Astrocyte of the spinal cord (primary cell): Measurements from ENCODE around the gene ISLR.

Source experiments
- DNase-seq: peaks from one replicate; pipeline ENCODE4 v3.0.0; 2011; ENCODE audit warnings: low read depth, low spot score
- H3K4me3 ChIP-seq: 2 replicates; pipeline ENCODE4 v1.5.1; 2011; ENCODE audit warnings: low read depth, mild to moderate bottlenecking, low read length, moderate library complexity
- in situ Hi-C: cut with HindIII; loops from 2 replicates; pipeline ENCODE4 v1.10.0; 2017; ENCODE audit warnings: low sequenced_read_pairs
- TF ChIP-seq, protein P1 (sequence below): IDR thresholded peaks from 2 replicates; pipeline ENCODE4 v1.5.1; 2012; ENCODE audit warnings: low read depth, mild to moderate bottlenecking, low read length, inconsistent platforms

The ISLR gene

DNA sequence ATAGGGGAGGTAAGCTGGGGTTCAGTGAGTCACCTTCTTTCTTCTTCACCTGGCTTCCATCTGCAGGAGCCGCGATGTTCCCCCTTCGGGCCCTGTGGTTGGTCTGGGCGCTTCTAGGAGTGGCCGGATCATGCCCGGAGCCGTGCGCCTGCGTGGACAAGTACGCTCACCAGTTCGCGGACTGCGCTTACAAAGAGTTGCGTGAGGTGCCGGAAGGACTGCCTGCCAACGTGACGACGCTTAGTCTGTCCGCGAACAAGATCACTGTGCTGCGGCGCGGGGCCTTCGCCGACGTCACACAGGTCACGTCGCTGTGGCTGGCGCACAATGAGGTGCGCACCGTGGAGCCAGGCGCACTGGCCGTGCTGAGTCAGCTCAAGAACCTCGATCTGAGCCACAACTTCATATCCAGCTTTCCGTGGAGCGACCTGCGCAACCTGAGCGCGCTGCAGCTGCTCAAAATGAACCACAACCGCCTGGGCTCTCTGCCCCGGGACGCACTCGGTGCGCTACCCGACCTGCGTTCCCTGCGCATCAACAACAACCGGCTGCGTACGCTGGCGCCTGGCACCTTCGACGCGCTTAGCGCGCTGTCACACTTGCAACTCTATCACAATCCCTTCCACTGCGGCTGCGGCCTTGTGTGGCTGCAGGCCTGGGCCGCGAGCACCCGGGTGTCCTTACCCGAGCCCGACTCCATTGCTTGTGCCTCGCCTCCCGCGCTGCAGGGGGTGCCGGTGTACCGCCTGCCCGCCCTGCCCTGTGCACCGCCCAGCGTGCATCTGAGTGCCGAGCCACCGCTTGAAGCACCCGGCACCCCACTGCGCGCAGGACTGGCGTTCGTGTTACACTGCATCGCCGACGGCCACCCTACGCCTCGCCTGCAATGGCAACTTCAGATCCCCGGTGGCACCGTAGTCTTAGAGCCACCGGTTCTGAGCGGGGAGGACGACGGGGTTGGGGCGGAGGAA lies 40.5 kb upstream of the ISLR start:
- TF ChIP-seq, protein P1, sequence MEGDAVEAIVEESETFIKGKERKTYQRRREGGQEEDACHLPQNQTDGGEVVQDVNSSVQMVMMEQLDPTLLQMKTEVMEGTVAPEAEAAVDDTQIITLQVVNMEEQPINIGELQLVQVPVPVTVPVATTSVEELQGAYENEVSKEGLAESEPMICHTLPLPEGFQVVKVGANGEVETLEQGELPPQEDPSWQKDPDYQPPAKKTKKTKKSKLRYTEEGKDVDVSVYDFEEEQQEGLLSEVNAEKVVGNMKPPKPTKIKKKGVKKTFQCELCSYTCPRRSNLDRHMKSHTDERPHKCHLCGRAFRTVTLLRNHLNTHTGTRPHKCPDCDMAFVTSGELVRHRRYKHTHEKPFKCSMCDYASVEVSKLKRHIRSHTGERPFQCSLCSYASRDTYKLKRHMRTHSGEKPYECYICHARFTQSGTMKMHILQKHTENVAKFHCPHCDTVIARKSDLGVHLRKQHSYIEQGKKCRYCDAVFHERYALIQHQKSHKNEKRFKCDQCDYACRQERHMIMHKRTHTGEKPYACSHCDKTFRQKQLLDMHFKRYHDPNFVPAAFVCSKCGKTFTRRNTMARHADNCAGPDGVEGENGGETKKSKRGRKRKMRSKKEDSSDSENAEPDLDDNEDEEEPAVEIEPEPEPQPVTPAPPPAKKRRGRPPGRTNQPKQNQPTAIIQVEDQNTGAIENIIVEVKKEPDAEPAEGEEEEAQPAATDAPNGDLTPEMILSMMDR: no peak
- H3K4me3 ChIP-seq: no peak overlapping the region
- DNase-seq: peak; percentile 32
- in situ Hi-C loops: no loop called here

DNA sequence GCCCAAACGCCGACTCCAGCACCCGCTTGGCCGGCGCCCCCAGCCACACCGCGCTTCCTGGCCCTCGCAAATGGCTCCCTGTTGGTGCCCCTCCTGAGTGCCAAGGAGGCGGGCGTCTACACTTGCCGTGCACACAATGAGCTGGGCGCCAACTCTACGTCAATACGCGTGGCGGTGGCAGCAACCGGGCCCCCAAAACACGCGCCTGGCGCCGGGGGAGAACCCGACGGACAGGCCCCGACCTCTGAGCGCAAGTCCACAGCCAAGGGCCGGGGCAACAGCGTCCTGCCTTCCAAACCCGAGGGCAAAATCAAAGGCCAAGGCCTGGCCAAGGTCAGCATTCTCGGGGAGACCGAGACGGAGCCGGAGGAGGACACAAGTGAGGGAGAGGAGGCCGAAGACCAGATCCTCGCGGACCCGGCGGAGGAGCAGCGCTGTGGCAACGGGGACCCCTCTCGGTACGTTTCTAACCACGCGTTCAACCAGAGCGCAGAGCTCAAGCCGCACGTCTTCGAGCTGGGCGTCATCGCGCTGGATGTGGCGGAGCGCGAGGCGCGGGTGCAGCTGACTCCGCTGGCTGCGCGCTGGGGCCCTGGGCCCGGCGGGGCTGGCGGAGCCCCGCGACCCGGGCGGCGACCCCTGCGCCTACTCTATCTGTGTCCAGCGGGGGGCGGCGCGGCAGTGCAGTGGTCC lies 39.7 kb upstream of the ISLR start:
- no peak overlapping the region for H3K4me3 ChIP-seq
- no peak for DNase-seq
- TF ChIP-seq, protein P1: no peak
- in situ Hi-C loops: no loop called here

DNA sequence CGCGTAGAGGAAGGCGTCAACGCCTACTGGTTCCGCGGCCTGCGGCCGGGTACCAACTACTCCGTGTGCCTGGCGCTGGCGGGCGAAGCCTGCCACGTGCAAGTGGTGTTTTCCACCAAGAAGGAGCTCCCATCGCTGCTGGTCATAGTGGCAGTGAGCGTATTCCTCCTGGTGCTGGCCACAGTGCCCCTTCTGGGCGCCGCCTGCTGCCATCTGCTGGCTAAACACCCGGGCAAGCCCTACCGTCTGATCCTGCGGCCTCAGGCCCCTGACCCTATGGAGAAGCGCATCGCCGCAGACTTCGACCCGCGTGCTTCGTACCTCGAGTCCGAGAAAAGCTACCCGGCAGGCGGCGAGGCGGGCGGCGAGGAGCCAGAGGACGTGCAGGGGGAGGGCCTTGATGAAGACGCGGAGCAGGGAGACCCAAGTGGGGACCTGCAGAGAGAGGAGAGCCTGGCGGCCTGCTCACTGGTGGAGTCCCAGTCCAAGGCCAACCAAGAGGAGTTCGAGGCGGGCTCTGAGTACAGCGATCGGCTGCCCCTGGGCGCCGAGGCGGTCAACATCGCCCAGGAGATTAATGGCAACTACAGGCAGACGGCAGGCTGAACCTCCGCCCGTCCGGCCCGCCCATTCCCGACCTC lies 39.0 kb upstream of the ISLR start:
- peak; percentile 22 for DNase-seq
- in situ Hi-C loops: no loop called here
- no peak overlapping the region for H3K4me3 ChIP-seq
- TF ChIP-seq, protein P1: peak; percentile 62

DNA sequence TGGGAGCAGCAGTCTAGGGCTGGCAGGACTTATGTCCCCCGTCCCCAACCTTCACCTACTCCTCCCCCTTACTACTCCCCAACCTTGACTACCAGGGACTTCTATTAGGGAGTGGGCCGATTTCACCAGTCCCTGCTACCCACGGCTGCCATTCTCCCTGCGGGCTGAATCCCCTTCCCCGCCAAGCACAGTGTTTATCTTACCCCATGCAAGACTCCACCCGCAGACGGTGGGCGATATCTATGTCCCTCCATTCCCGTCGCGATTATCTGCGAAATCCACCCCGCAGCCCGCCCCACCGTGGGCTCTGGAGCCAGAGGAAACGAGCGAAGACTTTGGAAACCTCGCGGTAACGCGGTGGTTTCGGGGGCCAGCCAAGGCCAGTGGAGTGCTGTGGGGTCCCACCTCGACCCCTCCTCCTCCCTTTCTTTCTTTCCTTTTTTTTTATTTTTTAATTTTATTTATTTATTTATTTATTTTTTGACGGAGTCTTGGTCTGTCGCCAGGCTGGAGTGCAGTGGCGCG lies 38.4 kb upstream of the ISLR start:
- H3K4me3 ChIP-seq: no peak overlapping the region
- DNase-seq: no peak
- TF ChIP-seq, protein P1: no peak
- in situ Hi-C loops: no loop called here

DNA sequence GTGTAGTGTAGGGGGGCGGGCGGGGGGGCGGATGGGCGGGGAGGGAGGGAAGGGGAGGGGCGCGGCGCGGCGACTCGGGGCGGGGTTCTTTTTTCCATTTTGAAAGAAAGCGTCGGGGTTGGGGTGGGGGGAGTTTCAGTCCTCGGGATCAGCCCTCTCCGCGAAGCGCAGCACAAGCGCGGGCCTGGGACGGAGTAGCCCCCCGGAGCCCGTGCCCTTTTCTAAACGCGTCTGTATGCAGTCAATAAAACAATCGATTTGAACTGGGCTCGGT lies 37.0 kb upstream of the ISLR start:
- DNase-seq: no peak
- TF ChIP-seq, protein P1: no peak
- in situ Hi-C loops: no loop called here
- peak overlapping the region; percentile 40 for H3K4me3 ChIP-seq

DNA sequence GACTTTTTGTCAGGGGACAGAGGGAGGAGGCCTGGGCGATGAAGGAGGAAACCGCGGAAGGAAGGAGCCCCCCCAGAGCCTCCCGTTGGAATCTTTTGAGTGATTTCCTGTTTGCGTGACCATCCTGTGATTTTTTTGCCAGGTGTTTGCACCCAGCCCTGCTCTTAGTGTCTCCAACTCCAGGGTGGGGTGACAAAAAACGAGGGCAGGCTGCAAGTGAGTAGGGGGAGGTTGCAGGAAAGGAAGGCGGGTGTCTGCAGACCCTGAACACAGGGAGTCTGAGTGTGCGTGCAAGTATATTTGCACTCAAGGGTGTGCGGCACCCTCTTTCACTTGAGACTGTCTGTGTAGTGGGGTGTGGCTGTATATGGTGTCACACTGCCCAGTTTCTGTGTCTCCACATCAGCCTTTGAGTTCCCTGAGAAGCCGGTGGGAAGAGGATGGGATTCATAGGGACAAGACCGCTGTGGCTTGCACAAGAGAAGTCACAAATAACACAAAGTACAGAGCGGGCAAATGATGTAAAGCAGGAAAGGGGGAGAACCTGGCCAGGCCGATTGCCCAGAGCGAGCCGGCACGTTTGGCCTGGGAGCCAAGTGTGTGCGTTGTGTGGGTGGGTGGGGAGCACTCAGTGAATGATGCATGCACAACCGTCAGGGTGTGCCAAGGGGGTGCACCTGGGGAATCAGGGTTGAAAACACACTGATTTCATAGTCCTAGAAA lies 36.5 kb upstream of the ISLR start:
- TF ChIP-seq, protein P1: no peak
- H3K4me3 ChIP-seq: peak overlapping the region; percentile 40
- no peak for DNase-seq
- in situ Hi-C loops: no loop called here
